ENCODE data around the gene HSD17B1. TPM values are rescaled to one million over a fixed set of nuclear protein-coding genes. Genes with fewer than 3 reads are reported as not detected.

Gene HSD17B1
- total and polyA plus RNA-seq, 2 donors (not counting 3 experiments of a cell fraction or from before 2014, with no cell fraction given), result 0.22 to 1.0 TPM

DNA sequence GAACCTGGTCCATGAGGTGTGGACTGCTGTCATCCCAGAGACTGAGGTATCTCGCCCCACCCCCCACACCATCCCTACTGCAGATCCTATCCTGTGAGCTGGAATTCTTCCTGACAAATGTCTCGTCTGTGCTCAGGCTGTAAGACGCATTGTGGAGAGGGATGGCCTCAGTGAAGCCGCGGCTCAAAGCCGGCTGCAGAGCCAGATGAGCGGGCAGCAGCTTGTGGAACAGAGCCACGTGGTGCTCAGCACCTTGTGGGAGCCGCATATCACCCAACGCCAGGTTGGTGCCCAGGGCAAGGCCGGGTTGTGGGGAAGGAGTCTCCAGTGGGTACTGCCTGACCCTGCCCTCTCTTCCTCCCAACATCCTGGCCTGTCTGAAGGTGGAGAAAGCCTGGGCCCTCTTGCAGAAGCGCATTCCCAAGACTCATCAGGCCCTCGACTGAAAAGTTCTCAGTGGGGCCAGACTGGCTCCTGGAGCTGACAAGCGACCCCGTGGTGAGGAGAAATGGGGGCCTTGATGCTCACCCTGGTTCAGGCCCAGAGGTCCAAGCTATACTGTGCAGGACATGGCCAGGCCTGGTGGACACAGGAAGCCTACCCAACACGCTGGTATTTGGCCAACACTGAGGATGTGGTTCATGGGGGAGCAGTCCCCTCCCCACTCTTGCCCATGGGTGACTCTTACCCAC, 12.9 kb downstream of the HSD17B1 start:
- FAIRE-seq, result no peak
- CTCF ChIA-PET, result interaction anchor here (5.4 kb wide), 1 partner anchor 12 kb away, joined by 38 read pairs; the partner anchor contains the start of gene PSMC3IP
- intact Hi-C loops (cut with micrococcal nuclease) (no loop called here), dilution Hi-C loops (cut with MboI; ENCODE audit: extremely low pct_ligation_motif_present, low sequenced_read_pairs) (no loop called here)
- no peaks in the 10 kb centered on the region for H3K9me1 ChIP-seq (replicated peaks; ENCODE audit: control insufficient read depth, extremely low read depth, insufficient read depth, low read length)
- BruUV-seq (replicated peaks), result TSS peak; percentile 1
- peaks cover 31% of the 10 kb centered on the region for H3K4me1 ChIP-seq (ENCODE audit: control insufficient read depth, extremely low read depth, insufficient read depth, low read length)
- no peak overlapping the region for H2AFZ ChIP-seq (ENCODE audit: low read depth, low read length)
- no peak for TF ChIP-seq POLR2AphosphoS5 (IDR thresholded peaks at IDR 0.05; ENCODE audit: insufficient read depth, low read depth, low read length)
- TF ChIP-seq, protein P1, sequence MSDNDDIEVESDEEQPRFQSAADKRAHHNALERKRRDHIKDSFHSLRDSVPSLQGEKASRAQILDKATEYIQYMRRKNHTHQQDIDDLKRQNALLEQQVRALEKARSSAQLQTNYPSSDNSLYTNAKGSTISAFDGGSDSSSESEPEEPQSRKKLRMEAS (IDR thresholded peaks at IDR 0.05; ENCODE audit: insufficient read depth, insufficient read length), result no peak
- no peak for TF ChIP-seq FOS (IDR thresholded peaks at IDR 0.05; ENCODE audit: borderline replicate concordance, insufficient read depth, low read length)
- TF ChIP-seq POLR2A (IDR thresholded peaks at IDR 0.05; ENCODE audit: low read depth, low read length), result no peak
- TF ChIP-seq JUN (IDR thresholded peaks at IDR 0.05; ENCODE audit: borderline replicate concordance, insufficient read depth, insufficient read length, low read depth), result no peak
- TF ChIP-seq, protein P2, sequence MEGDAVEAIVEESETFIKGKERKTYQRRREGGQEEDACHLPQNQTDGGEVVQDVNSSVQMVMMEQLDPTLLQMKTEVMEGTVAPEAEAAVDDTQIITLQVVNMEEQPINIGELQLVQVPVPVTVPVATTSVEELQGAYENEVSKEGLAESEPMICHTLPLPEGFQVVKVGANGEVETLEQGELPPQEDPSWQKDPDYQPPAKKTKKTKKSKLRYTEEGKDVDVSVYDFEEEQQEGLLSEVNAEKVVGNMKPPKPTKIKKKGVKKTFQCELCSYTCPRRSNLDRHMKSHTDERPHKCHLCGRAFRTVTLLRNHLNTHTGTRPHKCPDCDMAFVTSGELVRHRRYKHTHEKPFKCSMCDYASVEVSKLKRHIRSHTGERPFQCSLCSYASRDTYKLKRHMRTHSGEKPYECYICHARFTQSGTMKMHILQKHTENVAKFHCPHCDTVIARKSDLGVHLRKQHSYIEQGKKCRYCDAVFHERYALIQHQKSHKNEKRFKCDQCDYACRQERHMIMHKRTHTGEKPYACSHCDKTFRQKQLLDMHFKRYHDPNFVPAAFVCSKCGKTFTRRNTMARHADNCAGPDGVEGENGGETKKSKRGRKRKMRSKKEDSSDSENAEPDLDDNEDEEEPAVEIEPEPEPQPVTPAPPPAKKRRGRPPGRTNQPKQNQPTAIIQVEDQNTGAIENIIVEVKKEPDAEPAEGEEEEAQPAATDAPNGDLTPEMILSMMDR (IDR thresholded peaks at IDR 0.05; ENCODE audit: extremely low read depth in 1 of 2, insufficient read depth in 1 of 2, low read depth in 1 of 2, low read length in 2 of 2), result no peak
- TF ChIP-seq GATA2 (IDR thresholded peaks at IDR 0.05; ENCODE audit: insufficient read depth, insufficient read length, low read depth, low read length), result no peak
- TF ChIP-seq EZH2 (IDR thresholded peaks at IDR 0.05; ENCODE audit: borderline replicate concordance, low read depth, low read length, severe bottlenecking), result no peak
- no peak for TF ChIP-seq MYC (IDR thresholded peaks at IDR 0.05; ENCODE audit: low read depth, low read length)
- no peaks in the 10 kb centered on the region for H4K20me1 ChIP-seq (replicated peaks; ENCODE audit: control insufficient read depth, extremely low read depth, insufficient read depth, low read length)
- no peaks in the 10 kb centered on the region for H3K9me3 ChIP-seq (replicated peaks; ENCODE audit: control insufficient read depth, insufficient read depth, low read length)
- H3K4me3 ChIP-seq (replicated peaks in 1 of 3; ENCODE audit: insufficient read depth in 1 of 3, low read depth in 1 of 3, low read length in 3 of 3), result no peak overlapping the region
- H3K79me2 ChIP-seq (ENCODE audit: control insufficient read depth, insufficient read depth, low read length), result peaks cover 35% of the 10 kb centered on the region
- H3K36me3 ChIP-seq (ENCODE audit: control insufficient read depth in 2 of 2, extremely low read depth in 1 of 2, insufficient read depth in 2 of 2, low read length in 2 of 2), result peaks cover 15 to 35% of the 10 kb centered on the region in 2 experiments
- H3K27ac ChIP-seq (ENCODE audit: insufficient read depth, low read depth, low read length), result no peak overlapping the region
- POLR2A ChIA-PET, result no interaction called here
- no peaks in the 10 kb centered on the region for H3K27me3 ChIP-seq (ENCODE audit: control insufficient read depth in 2 of 2, insufficient read depth in 2 of 2, low read length in 2 of 2)
- no peak overlapping the region for H3K4me2 ChIP-seq (ENCODE audit: insufficient read depth, low read length)
- H3K9ac ChIP-seq (replicated peaks; ENCODE audit: extremely low read depth, insufficient read depth, low read length), result no peak overlapping the region
- DNase-seq (ENCODE audit: low read depth, low spot score), result no peak
